HepG2 (cell line): Measurements from ENCODE around the gene CCDC148. TPM values are rescaled to one million over a fixed set of nuclear protein-coding genes. Genes with fewer than 3 reads are reported as not detected.

Source experiments
- ATAC-seq: fragments of 200-7000 bp; cut with Tn5 transposase; 3 replicates; pipeline ENCODE4 v1.9.1; 2020; ENCODE audit warnings: mild to moderate bottlenecking, moderate library complexity
- BruUV-seq: library from RNA; stranded (reverse); fragments of 400-500 nt; replicated peaks from 2 replicates; lab custom pipeline; 2021; lab: Mats Ljungman, UMichigan
- CTCF ChIA-PET: fragments of 300-600 bp; formaldehyde crosslinking; extraction: SDS; loops from one replicate; lab custom pipeline; 2021; ENCODE audit warnings: low total read pairs, inconsistent platforms, low intra/inter-chr PET ratio; lab: Yijun Ruan, JAX
- POLR2A ChIA-PET: fragments of 350-600 bp; sonication (Branson Sonifier 250); formaldehyde crosslinking; loops from one replicate; lab custom pipeline; 2020; ENCODE audit warnings: antibody characterized with exemption, inconsistent platforms; lab: Yijun Ruan, JAX
- DNase-seq: peaks from one replicate; pipeline ENCODE4 v3.0.0-alpha.2; 2015; ENCODE audit warnings: low spot score
- FAIRE-seq: peaks from 3 replicates; lab custom pipeline; 2011; peaks lifted over from hg19 to GRCh38; lab: Jason Lieb, UNC
- H2AFZ ChIP-seq: one replicate; pipeline ENCODE4 v1.6.1; 2011; ENCODE audit warnings: low read length, inconsistent platforms
- H3K27ac ChIP-seq: fragments of 300-600 bp; 3 replicates; pipeline ENCODE4 v1.8.0; 2011; ENCODE audit warnings: mixed run types, mild to moderate bottlenecking, mixed read lengths, low read length, inconsistent platforms; ENCODE audit not compliant: insufficient read depth; ENCODE audit errors: extremely low read length
- H3K27me3 ChIP-seq, 2 experiments: fragments of 200-600 bp in 1 of 2; 2 replicates in 1 of 2; 3 replicates in 1 of 2; pipeline versions ENCODE4 v1.6.0 to v1.8.0; 2011; ENCODE audit warnings: low read length in 2 of 2, mild to moderate bottlenecking in 2 of 2, moderate library complexity in 2 of 2, inconsistent platforms in 1 of 2; ENCODE audit not compliant: insufficient read depth in 2 of 2, control insufficient read depth in 1 of 2
- H3K36me3 ChIP-seq, 2 experiments: fragments of 200-600 bp in 1 of 2; replicated peaks in 1 of 2; 2 replicates in 1 of 2; 3 replicates in 1 of 2; pipeline versions ENCODE4 v1.5.1 to v1.8.0; 2011; ENCODE audit warnings: low read length in 2 of 2, inconsistent platforms in 1 of 2; ENCODE audit not compliant: insufficient read depth in 2 of 2, control insufficient read depth in 1 of 2
- H3K4me1 ChIP-seq: 2 replicates; pipeline ENCODE4 v1.5.1; 2012; ENCODE audit warnings: low read length, inconsistent platforms; ENCODE audit not compliant: insufficient read depth
- H3K4me2 ChIP-seq: 2 replicates; pipeline ENCODE4 v1.6.0; 2011; ENCODE audit warnings: low read depth, low read length, inconsistent platforms
- H3K4me3 ChIP-seq, 3 experiments: fragments of 200-600 bp in 1 of 3; sonication (generic), shearing (Covaris generic) in 1 of 3; replicated peaks in 1 of 3; 2 replicates each; pipeline ENCODE4 v1.5.1; 2011 to 2016; ENCODE audit warnings: low read length in 3 of 3, inconsistent platforms in 2 of 3, low read depth in 2 of 3, mild to moderate bottlenecking in 2 of 3, control low read depth in 1 of 3, mixed read lengths in 1 of 3; ENCODE audit not compliant: insufficient read depth in 1 of 3
- H3K79me2 ChIP-seq: one replicate; pipeline ENCODE4 v1.6.1; 2011; ENCODE audit warnings: low read length, inconsistent platforms; ENCODE audit not compliant: insufficient read depth
- H3K9ac ChIP-seq: 2 replicates; pipeline ENCODE4 v1.6.0; 2011; ENCODE audit warnings: mild to moderate bottlenecking, low read depth, low read length, inconsistent platforms; ENCODE audit not compliant: insufficient read depth
- H3K9me3 ChIP-seq: 2 replicates; pipeline ENCODE4 v1.5.1; 2012; ENCODE audit warnings: mild to moderate bottlenecking, low read length
- H4K20me1 ChIP-seq: 2 replicates; pipeline ENCODE4 v1.6.0; 2011; ENCODE audit warnings: inconsistent platforms, mild to moderate bottlenecking, low read length, moderate library complexity; ENCODE audit not compliant: insufficient read depth
- SAFB2 ChIP-seq: sonication (generic); formaldehyde crosslinking; IDR thresholded peaks from 2 replicates; pipeline ENCODE4 v1.5.1; 2020; ENCODE audit warnings: missing genetic modification reagents, low read depth, mild to moderate bottlenecking, borderline replicate concordance
- SRF ChIP-seq: IDR thresholded peaks from 2 replicates; pipeline ENCODE4 v1.6.1; 2011; ENCODE audit warnings: mild to moderate bottlenecking, low read depth, low read length, moderate library complexity
- ZNF337 ChIP-seq: sonication (generic); formaldehyde crosslinking; IDR thresholded peaks from 2 replicates; pipeline ENCODE4 v1.5.1; 2020; ENCODE audit warnings: missing genetic modification reagents, low read depth, mild to moderate bottlenecking, borderline replicate concordance
- ZNF546 ChIP-seq: sonication (generic); formaldehyde crosslinking; conservative IDR thresholded peaks from 2 replicates; pipeline ENCODE4 v1.8.1; 2023; ENCODE audit warnings: mild to moderate bottlenecking, missing genetic modification reagents
- ZNF761 ChIP-seq: sonication (generic); formaldehyde crosslinking; conservative IDR thresholded peaks from 2 replicates; pipeline ENCODE4 v1.4.0; 2020; ENCODE audit warnings: mild to moderate bottlenecking, missing genetic modification reagents
- WGBS: methylation state at CpG from one replicate; pipeline ENCODE4 v1.1.6; 2017; ENCODE audit warnings: low lambda C conversion rate; 5-methylcytosine and 5-hydroxymethylcytosine counted together
- in situ Hi-C: cut with HindIII; loops from 2 replicates; pipeline ENCODE4 v1.10.0; 2017; ENCODE audit warnings: low pct_unique_long_range_greater_than_20kb; ENCODE audit not compliant: extremely low pct_ligation_motif_present
- intact Hi-C: fragments of 100-400 bp; cut with micrococcal nuclease; formaldehyde crosslinking; loops from one replicate; pipeline ENCODE4 v1.10.0; 2022; ENCODE audit not compliant: unreplicated experiment
- polyA plus RNA-seq, 8 experiments: library from polyadenylated mRNA; depleted of rRNA in 3 of 8; stranded (reverse) in 7 of 8; unstranded in 1 of 8; fragments of >200 nt; fragmentation: Illumina TruSeq in 4 of 8; extraction: Trizol in 4 of 8; gene quantifications; 2 replicates each; pipeline versions ENCODE4 v1.2.1 to v1.2.3, GENCODE V29; 2011 to 2016; ENCODE audit warnings: low read depth in 4 of 8, missing spikeins in 1 of 8, mixed read lengths in 1 of 8; ENCODE audit not compliant: insufficient read depth in 1 of 8
- total RNA-seq, 5 experiments: library from RNA; depleted of rRNA; stranded (reverse); fragments of >200 nt; fragmentation: Illumina TruSeq; extraction: Trizol; gene quantifications; 2 replicates each; pipeline ENCODE4 v1.2.3, GENCODE V29; 2016; ENCODE audit warnings: low read depth in 1 of 5

Gene CCDC148
- total and polyA plus RNA-seq, 2 of the 13 experiments (the other 11 are each of a cell fraction or from before 2014, with no cell fraction given), result 0.30 to 0.49 TPM

DNA sequence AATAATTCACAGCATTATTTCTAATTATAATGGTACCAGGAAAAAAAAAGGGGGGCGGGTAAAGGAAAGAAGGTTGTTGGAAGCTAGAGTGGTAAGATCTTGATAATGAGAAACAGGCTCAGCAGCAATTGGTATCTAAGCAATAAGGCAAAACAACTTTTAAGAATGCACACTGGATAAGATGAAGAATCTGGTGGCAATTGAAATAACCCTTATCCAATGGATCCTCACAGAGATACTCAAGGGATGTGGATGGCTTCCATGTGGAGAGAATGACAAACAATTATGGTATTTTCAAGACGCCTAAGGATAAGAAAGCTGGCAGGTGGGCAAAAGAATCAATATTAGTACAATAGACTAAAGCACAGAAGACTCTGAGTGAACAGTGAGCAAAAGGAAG is 201.3 kb downstream of the CCDC148 start:
- Histone ChIP-seq H2AFZ (no peak overlapping the region), H3K4me1 (peaks cover 14% of the 10 kb centered on the region; the same call in 1 of the 2 replicates), H3K9ac (no peak overlapping the region), H3K27ac (no peak overlapping the region), H3K27me3 (no peaks in the 10 kb centered on the region), H3K79me2 (no peaks in the 10 kb centered on the region), H3K4me3 (no peak overlapping the region), H4K20me1 (no peaks in the 10 kb centered on the region), H3K9me3 (no peaks in the 10 kb centered on the region), H3K4me2 (no peak overlapping the region), H3K36me3 (no peaks in the 10 kb centered on the region)
- no peak for DNase-seq
- no peak for FAIRE-seq
- POLR2A ChIA-PET, result no interaction called here
- no peak for ATAC-seq
- TF ChIP-seq ZNF546 (CRISPR knock-in tag) (no peak), ZNF761 (CRISPR knock-in tag) (no peak), ZNF337 (CRISPR knock-in tag) (no peak)
- CTCF ChIA-PET, result no interaction called here
- BruUV-seq, result no TSS peak
- 34% methylated on average over 2 of the region's 2 CpGs for WGBS
- in situ Hi-C loops (no loop called here), intact Hi-C loops (no loop called here)

GRCh38 chr2:158253170-158253569 is 203.4 kb downstream of the CCDC148 start:
- ChIA-PET POLR2A (no interaction called here), CTCF (no interaction called here)
- intact Hi-C loops (no loop called here), in situ Hi-C loops (no loop called here)
- BruUV-seq, result no TSS peak
- Histone ChIP-seq H4K20me1 (no peaks in the 10 kb centered on the region), H3K27ac (no peak overlapping the region), H3K4me2 (no peak overlapping the region), H2AFZ (no peak overlapping the region), H3K27me3 (no peaks in the 10 kb centered on the region), H3K9me3 (no peaks in the 10 kb centered on the region), H3K9ac (no peak overlapping the region), H3K4me1 (peaks cover 14% of the 10 kb centered on the region; the same call in 1 of the 2 replicates)
- DNase-seq, result no peak
- FAIRE-seq, result no peak
- WGBS, result 5% methylated on average over 1 of the region's 1 CpG
- no peak for TF ChIP-seq SAFB2
- 0 out of 2 replicates have a peak, but pooled peaks have one; percentile 32 for TF ChIP-seq SRF
- TF ChIP-seq, all 625 proteins: peak for 1
- no peak for ATAC-seq
- H3K79me2 ChIP-seq, result no peaks in the 10 kb centered on the region
- H3K4me3 ChIP-seq, result no peak overlapping the region
- H3K36me3 ChIP-seq, result no peaks in the 10 kb centered on the region
